K562 (cell line): ENCODE measurements around the gene PLAAT4. TPM values are rescaled to one million over a fixed set of nuclear protein-coding genes. Genes with fewer than 3 reads are reported as not detected.
A peak's percentile ranks its signal among the peaks of the same experiment; 100 is the strongest.

Source experiments
- ATAC-seq: fragments of 200-7000 bp; cut with Tn5 transposase; 3 replicates; pipeline ENCODE4 v1.9.1; 2020; ENCODE audit warnings: moderate library complexity
- BruUV-seq: library from RNA; stranded (reverse); fragments of 400-500 nt; replicated peaks from 2 replicates; lab custom pipeline; 2021; lab: Mats Ljungman, UMichigan
- CTCF ChIA-PET: fragments of 300-600 bp; formaldehyde crosslinking; extraction: SDS; loops from one replicate; lab custom pipeline; 2021; ENCODE audit warnings: low intra/inter-chr PET ratio; lab: Yijun Ruan, JAX
- POLR2A ChIA-PET: fragments of 300-600, 350-650 bp; sonication (Branson Sonifier 250); formaldehyde crosslinking; extraction: SDS; loops from one replicate; lab custom pipeline; 2021; ENCODE audit warnings: antibody characterized with exemption, inconsistent platforms; lab: Yijun Ruan, JAX
- DNase-seq, 4 experiments: peaks; one replicate each; pipeline versions ENCODE4 v3.0.0 to v3.0.0-alpha.2; 2011 to 2018; ENCODE audit warnings: low spot score in 3 of 4, mixed read lengths in 3 of 4; ENCODE audit errors: extremely low read depth in 1 of 4
- FAIRE-seq: peaks from 2 replicates; lab custom pipeline; 2011; peaks lifted over from hg19 to GRCh38; lab: Jason Lieb, UNC
- H2AFZ ChIP-seq: 2 replicates; pipeline ENCODE4 v1.6.0; 2011; ENCODE audit warnings: low read depth, low read length, control low read depth, inconsistent platforms
- H3K27ac ChIP-seq: fragments of 200-600 bp; 3 replicates; pipeline ENCODE4 v1.8.0; 2011; ENCODE audit warnings: low read depth, mild to moderate bottlenecking, control low read depth, inconsistent platforms, low read length, moderate library complexity, mixed read lengths; ENCODE audit errors: extremely low read depth
- H3K27me3 ChIP-seq, 2 experiments: fragments of 300-600 bp in 1 of 2; 2 replicates in 1 of 2; 3 replicates in 1 of 2; pipeline versions ENCODE4 v1.6.0 to v1.8.0; 2011; ENCODE audit warnings: inconsistent platforms in 2 of 2, low read length in 2 of 2, mild to moderate bottlenecking in 1 of 2, mixed read lengths in 1 of 2, moderate library complexity in 1 of 2; ENCODE audit not compliant: control insufficient read depth in 2 of 2, insufficient read depth in 2 of 2
- H3K36me3 ChIP-seq: fragments of 300-600 bp; 3 replicates; pipeline ENCODE4 v1.8.0; 2011; ENCODE audit warnings: mild to moderate bottlenecking, low read length, inconsistent platforms; ENCODE audit not compliant: control insufficient read depth, insufficient read depth
- H3K4me1 ChIP-seq, 2 experiments: fragments of 200-600 bp in 1 of 2; replicated peaks in 1 of 2; 2 replicates in 1 of 2; 3 replicates in 1 of 2; pipeline versions ENCODE4 v1.5.1 to v1.8.0; 2011; ENCODE audit warnings: inconsistent platforms in 2 of 2, low read length in 2 of 2, mild to moderate bottlenecking in 1 of 2, mixed read lengths in 1 of 2, moderate library complexity in 1 of 2; ENCODE audit not compliant: control insufficient read depth in 2 of 2, insufficient read depth in 2 of 2
- H3K4me2 ChIP-seq: 2 replicates; pipeline ENCODE4 v1.6.1; 2011; ENCODE audit warnings: low read length, control low read depth, inconsistent platforms, mixed read lengths; ENCODE audit not compliant: insufficient read depth
- H3K4me3 ChIP-seq: fragments of 200-600 bp; sonication (generic), shearing (Covaris generic); 2 replicates; pipeline ENCODE4 v1.5.1; 2016; ENCODE audit warnings: control low read depth, inconsistent platforms
- H3K79me2 ChIP-seq: fragments of 200-600 bp; 3 replicates; pipeline ENCODE4 v1.8.0; 2011; ENCODE audit warnings: low read length, inconsistent platforms; ENCODE audit not compliant: control insufficient read depth, insufficient read depth
- H3K9ac ChIP-seq, 2 experiments: 2 replicates each; pipeline versions ENCODE4 v1.6.0 to v1.6.1; 2011; ENCODE audit warnings: low read depth in 2 of 2, low read length in 2 of 2, control low read depth in 1 of 2, inconsistent platforms in 1 of 2, mild to moderate bottlenecking in 1 of 2, mixed read lengths in 1 of 2; ENCODE audit not compliant: insufficient read depth in 1 of 2
- H3K9me1 ChIP-seq: one replicate; pipeline ENCODE4 v1.6.0; 2011; ENCODE audit warnings: inconsistent platforms, mild to moderate bottlenecking, low read length, moderate library complexity; ENCODE audit not compliant: control insufficient read depth, insufficient read depth
- H3K9me3 ChIP-seq: replicated peaks from 2 replicates; pipeline ENCODE4 v1.5.1; 2011; ENCODE audit warnings: low read depth, low read length, inconsistent platforms; ENCODE audit not compliant: control insufficient read depth, insufficient read depth
- H4K20me1 ChIP-seq: replicated peaks from 2 replicates; pipeline ENCODE4 v1.6.1; 2011; ENCODE audit warnings: low read length, inconsistent platforms, mixed read lengths; ENCODE audit not compliant: control insufficient read depth, insufficient read depth
- ASH1L ChIP-seq: fragments of 450-650 bp; IDR thresholded peaks from 2 replicates; pipeline ENCODE4 v1.6.1; 2018; ENCODE audit warnings: borderline replicate concordance, mild to moderate bottlenecking, low read depth; ENCODE audit not compliant: partially characterized antibody
- CEBPG ChIP-seq, 3 experiments: fragments of 200-800 bp in 1 of 3; sonication (Bioruptor generic) in 1 of 3; sonication (generic) in 1 of 3; formaldehyde crosslinking in 1 of 3; IDR thresholded peaks in 2 of 3; conservative IDR thresholded peaks in 1 of 3; 2 replicates each; pipeline versions ENCODE4 v1.6.1 to v1.8.0; 2016 to 2022; ENCODE audit warnings: missing compliant biosample characterization in 2 of 3, missing genetic modification characterization in 2 of 3, mild to moderate bottlenecking in 1 of 3, missing genetic modification reagents in 1 of 3
- CHD4 ChIP-seq: fragments of 200-600 bp; sonication (generic); IDR thresholded peaks from 3 replicates; pipeline ENCODE4 v1.6.1; 2012; ENCODE audit warnings: low read depth, mild to moderate bottlenecking, mixed read lengths, low read length, inconsistent platforms; ENCODE audit not compliant: insufficient read depth, insufficient replicate concordance, poor library complexity, severe bottlenecking
- ERF ChIP-seq: fragments of 450-650 bp; formaldehyde crosslinking; IDR thresholded peaks from 2 replicates; pipeline ENCODE4 v1.4.0; 2020; ENCODE audit warnings: mild to moderate bottlenecking, mixed read lengths
- KAT8 ChIP-seq: fragments of 450-650 bp; IDR thresholded peaks from 2 replicates; pipeline ENCODE4 v1.6.1; 2016; ENCODE audit warnings: low read depth, mild to moderate bottlenecking
- MTA2 ChIP-seq: fragments of 450-650 bp; IDR thresholded peaks from 2 replicates; pipeline ENCODE4 v1.6.1; 2016; ENCODE audit warnings: low read depth
- NUFIP1 ChIP-seq: fragments of 450-650 bp; IDR thresholded peaks from 2 replicates; pipeline ENCODE4 v1.6.1; 2018; ENCODE audit not compliant: partially characterized antibody
- PCBP1 ChIP-seq: fragments of 200-400 bp; formaldehyde crosslinking; IDR thresholded peaks from 2 replicates; pipeline ENCODE4 v1.6.1; 2018; ENCODE audit warnings: mild to moderate bottlenecking, low read depth, low read length; ENCODE audit not compliant: poor library complexity, severe bottlenecking
- RBM17 ChIP-seq: fragments of 200-400 bp; formaldehyde crosslinking; IDR thresholded peaks from 2 replicates; pipeline ENCODE4 v1.6.1; 2017; ENCODE audit warnings: low read depth, mild to moderate bottlenecking, low read length, borderline replicate concordance
- SMARCC2 ChIP-seq: fragments of 450-650 bp; IDR thresholded peaks from 2 replicates; pipeline ENCODE4 v1.6.1; 2017; ENCODE audit warnings: antibody characterized with exemption, moderate library complexity, mild to moderate bottlenecking, low read depth
- ZNF324 ChIP-seq: fragments of 250-450 bp; sonication (Bioruptor Pico); IDR thresholded peaks from 2 replicates; pipeline ENCODE4 v1.4.0; 2020; ENCODE audit warnings: mild to moderate bottlenecking
- WGBS: fragments of 100-300 bp; shearing (Covaris generic); methylation state at CpG from one replicate; pipeline ENCODE4 v1.1.6; 2016; ENCODE audit warnings: low coverage, mixed read lengths; ENCODE audit not compliant: insufficient coverage; ENCODE audit errors: missing lambda C conversion rate; 5-methylcytosine and 5-hydroxymethylcytosine counted together
- in situ Hi-C: fragments of 300-500 bp; cut with MboI; formaldehyde crosslinking; loops from 4 replicates; pipeline ENCODE4 v1.15.0; 2018; ENCODE audit warnings: inconsistent platforms, mixed read lengths
- intact Hi-C: fragments of 100-400 bp; cut with micrococcal nuclease; formaldehyde crosslinking; loops from 2 replicates; pipeline ENCODE4 v1.14.2; 2022
- polyA plus RNA-seq, 8 experiments: library from polyadenylated mRNA; depleted of rRNA in 4 of 8; stranded (reverse) in 5 of 8; unstranded in 3 of 8; fragments of >200 nt; fragmentation: Nextera tagmentation in 2 of 8; fragmentation: Illumina TruSeq in 1 of 8; extraction: Ambion mirVana in 2 of 8; extraction: Trizol in 1 of 8; gene quantifications; 2 replicates each; pipeline versions ENCODE4 v1.2.1 to v1.2.3, GENCODE V29; 2011 to 2014; ENCODE audit warnings: inconsistent platforms in 1 of 8, missing spikeins in 1 of 8
- total RNA-seq, 7 experiments: library from RNA; depleted of rRNA in 6 of 7; stranded (reverse); fragments of >200 nt in 6 of 7; fragmentation: Illumina TruSeq in 2 of 7; extraction: Trizol in 2 of 7; gene quantifications; 2 replicates each; pipeline versions ENCODE4 v1.2.1 to v1.2.3, GENCODE V29; 2011 to 2021; ENCODE audit warnings: low replicate concordance in 1 of 7
- TF ChIP-seq, protein P1 (sequence below): IDR thresholded peaks from 2 replicates; pipeline ENCODE4 v1.6.1; 2014; ENCODE audit warnings: antibody characterized with exemption

The PLAAT4 gene
- total and polyA plus RNA-seq, 9 of the 15 experiments (the other 6 are each of a cell fraction or from before 2014, with no cell fraction given) = 0.54 to 3.0 (median 1.3) TPM; not detected in 1

DNA sequence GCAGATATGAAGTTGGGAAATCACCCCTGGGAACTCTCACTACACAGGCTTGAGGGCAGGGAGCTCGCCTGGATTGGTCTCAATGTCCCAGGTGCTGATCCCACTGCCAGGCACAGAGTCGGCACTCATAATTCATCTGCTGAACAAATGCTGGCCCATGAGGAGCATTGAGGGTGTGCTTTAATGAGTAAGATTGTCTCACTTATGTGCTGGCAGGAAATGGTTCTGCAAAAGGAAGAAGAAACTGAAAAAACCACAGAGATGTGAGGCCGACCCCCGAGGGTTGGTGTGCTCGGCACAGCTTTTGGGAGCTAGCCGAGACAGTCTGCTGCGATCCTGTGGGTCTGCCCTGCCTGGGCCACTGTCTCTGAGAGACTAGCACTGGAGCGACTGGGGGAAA, 17.2 kb downstream of the PLAAT4 start:
- H3K79me2 ChIP-seq = no peaks in the 10 kb centered on the region
- no TSS peak for BruUV-seq
- WGBS = 66% methylated on average over 7 of the region's 8 CpGs
- DNase-seq (no peak), FAIRE-seq (no peak), ATAC-seq (no peak)
- H2AFZ ChIP-seq = 0 out of 2 replicates have a peak overlapping the region, but pooled peaks have one; percentile 48
- POLR2A ChIA-PET = interaction anchor here (0.6 to 1.3 kb wide), 3 partner anchors 9 to 1406 kb away, joined by 3 to 4 read pairs (median 3); no protein-coding TSS in a partner anchor
- intact Hi-C loops (no loop called here), in situ Hi-C loops (no loop called here)
- CTCF ChIA-PET = no interaction called here
- H3K36me3 ChIP-seq = no peaks in the 10 kb centered on the region
- no peaks in the 10 kb centered on the region for H4K20me1 ChIP-seq
- no peak overlapping the region for H3K4me2 ChIP-seq
- TF ChIP-seq PCBP1 = no peak
- TF ChIP-seq, protein P1, sequence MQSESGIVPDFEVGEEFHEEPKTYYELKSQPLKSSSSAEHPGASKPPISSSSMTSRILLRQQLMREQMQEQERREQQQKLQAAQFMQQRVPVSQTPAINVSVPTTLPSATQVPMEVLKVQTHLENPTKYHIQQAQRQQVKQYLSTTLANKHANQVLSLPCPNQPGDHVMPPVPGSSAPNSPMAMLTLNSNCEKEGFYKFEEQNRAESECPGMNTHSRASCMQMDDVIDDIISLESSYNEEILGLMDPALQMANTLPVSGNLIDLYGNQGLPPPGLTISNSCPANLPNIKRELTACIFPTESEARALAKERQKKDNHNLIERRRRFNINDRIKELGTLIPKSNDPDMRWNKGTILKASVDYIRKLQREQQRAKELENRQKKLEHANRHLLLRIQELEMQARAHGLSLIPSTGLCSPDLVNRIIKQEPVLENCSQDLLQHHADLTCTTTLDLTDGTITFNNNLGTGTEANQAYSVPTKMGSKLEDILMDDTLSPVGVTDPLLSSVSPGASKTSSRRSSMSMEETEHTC = no peak
- peaks cover 0 to 17% of the 10 kb centered on the region in 2 experiments; a peak in 4 of 5 replicates for H3K4me1 ChIP-seq
- H3K9me3 ChIP-seq = no peaks in the 10 kb centered on the region
- H3K9me1 ChIP-seq = no peaks in the 10 kb centered on the region
- H3K27ac ChIP-seq = no peak overlapping the region
- no peaks in the 10 kb centered on the region for H3K27me3 ChIP-seq
- peak overlapping the region in 1 of 2 experiments; percentile 63; a peak in 1 of 4 replicates for H3K9ac ChIP-seq
- no peak overlapping the region for H3K4me3 ChIP-seq

DNA sequence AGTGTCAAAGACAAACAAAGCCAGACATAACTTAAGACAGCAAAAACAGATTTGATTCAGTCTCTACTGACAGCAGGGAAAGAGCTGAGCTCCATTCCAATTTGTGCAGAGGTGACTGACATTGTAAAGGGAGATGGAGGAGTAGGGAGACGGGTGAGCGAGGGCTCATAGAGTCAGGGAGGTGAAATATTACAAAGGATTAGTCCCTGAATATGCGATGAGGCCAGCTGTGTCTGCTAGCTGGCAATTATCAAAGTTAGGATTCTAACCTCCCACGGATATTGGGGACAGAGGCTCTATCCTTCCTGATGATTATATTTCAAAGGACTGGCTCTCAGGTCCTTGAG, 18.2 kb downstream of the PLAAT4 start:
- WGBS = 34% methylated on average over 4 of the region's 4 CpGs
- H4K20me1 ChIP-seq = no peaks in the 10 kb centered on the region
- no peak for ATAC-seq
- peaks cover 0 to 17% of the 10 kb centered on the region in 2 experiments; a peak in 4 of 5 replicates for H3K4me1 ChIP-seq
- no peak overlapping the region for H3K4me2 ChIP-seq
- intact Hi-C loops = no loop called here
- no peaks in the 10 kb centered on the region for H3K27me3 ChIP-seq
- in situ Hi-C loops = no loop called here
- no peaks in the 10 kb centered on the region for H3K9me3 ChIP-seq
- BruUV-seq = no TSS peak
- no peak for DNase-seq
- no peak overlapping the region for H3K4me3 ChIP-seq
- CTCF ChIA-PET = interaction anchor here (0.6 kb wide), 1 partner anchor 365 kb away, joined by 3 read pairs; no protein-coding TSS in a partner anchor
- H3K9me1 ChIP-seq = no peaks in the 10 kb centered on the region
- no peaks in the 10 kb centered on the region for H3K36me3 ChIP-seq
- no peak overlapping the region for H3K9ac ChIP-seq
- FAIRE-seq = no peak
- POLR2A ChIA-PET = interaction anchor here (0.6 kb wide), 1 partner anchor 223 kb away, joined by 4 read pairs; no protein-coding TSS in a partner anchor
- H2AFZ ChIP-seq = 0 out of 2 replicates have a peak overlapping the region, but pooled peaks have one; percentile 7
- H3K27ac ChIP-seq = no peak overlapping the region
- no peaks in the 10 kb centered on the region for H3K79me2 ChIP-seq
- no peak for TF ChIP-seq NUFIP1
- no peak for TF ChIP-seq CHD4
- TF ChIP-seq KAT8 = no peak
- TF ChIP-seq SMARCC2 = no peak
- no peak for TF ChIP-seq CEBPG (CRISPR knock-in tag; IDR thresholded peaks at IDR 0.05)
- TF ChIP-seq CEBPG (tag; conservative IDR thresholded peaks at IDR 0.05 in 1 of 2, IDR thresholded peaks at IDR 0.05 in 1 of 2) = no peak
- TF ChIP-seq ASH1L = no peak
- TF ChIP-seq ERF (CRISPR knock-in tag) = no peak
- no peak for TF ChIP-seq MTA2
- no peak for TF ChIP-seq ZNF324 (CRISPR knock-in tag)
- no peak for TF ChIP-seq RBM17
